ENCODE data around the gene RUBCNL. TPM values are rescaled to one million over a fixed set of nuclear protein-coding genes. Genes with fewer than 3 reads are reported as not detected.

Gene RUBCNL
- total RNA-seq, 4 donors from 2014 or later, result 1.5 to 6.8 (median 2.9) TPM

DNA sequence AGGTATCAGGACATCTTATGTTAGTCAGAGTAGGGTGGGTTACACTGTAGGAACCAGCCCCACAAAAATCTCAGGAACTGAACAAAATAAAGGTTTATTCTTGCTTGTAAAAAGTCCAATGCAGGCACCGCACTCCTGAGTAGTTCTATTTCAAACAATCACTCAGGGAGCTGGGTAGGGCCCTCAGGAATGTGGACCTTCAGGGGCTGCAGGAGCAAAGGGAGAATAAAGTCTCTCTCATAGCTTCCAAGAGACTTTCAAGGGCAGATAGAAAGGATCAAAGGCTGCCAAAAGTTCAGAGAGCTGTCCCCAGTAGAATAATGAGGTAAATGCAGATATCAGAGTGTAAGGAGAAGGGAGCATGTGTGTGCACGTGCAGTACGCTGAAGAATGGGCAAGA is 49.4 kb downstream of the RUBCNL start:
- 43 to 52% methylated on average over 1 to 3 of the region's 3 CpGs for WGBS, 2 donors (ENCODE audit: low coverage in 1 of 2)
- H3K4me3 ChIP-seq, result no peak overlapping the region
- TF ChIP-seq POLR2AphosphoS5 (IDR thresholded peaks at IDR 0.05) (no peak), EP300 (IDR thresholded peaks at IDR 0.05) (no peak), POLR2A (IDR thresholded peaks at IDR 0.05) (no peak)
- TF ChIP-seq, protein P1, sequence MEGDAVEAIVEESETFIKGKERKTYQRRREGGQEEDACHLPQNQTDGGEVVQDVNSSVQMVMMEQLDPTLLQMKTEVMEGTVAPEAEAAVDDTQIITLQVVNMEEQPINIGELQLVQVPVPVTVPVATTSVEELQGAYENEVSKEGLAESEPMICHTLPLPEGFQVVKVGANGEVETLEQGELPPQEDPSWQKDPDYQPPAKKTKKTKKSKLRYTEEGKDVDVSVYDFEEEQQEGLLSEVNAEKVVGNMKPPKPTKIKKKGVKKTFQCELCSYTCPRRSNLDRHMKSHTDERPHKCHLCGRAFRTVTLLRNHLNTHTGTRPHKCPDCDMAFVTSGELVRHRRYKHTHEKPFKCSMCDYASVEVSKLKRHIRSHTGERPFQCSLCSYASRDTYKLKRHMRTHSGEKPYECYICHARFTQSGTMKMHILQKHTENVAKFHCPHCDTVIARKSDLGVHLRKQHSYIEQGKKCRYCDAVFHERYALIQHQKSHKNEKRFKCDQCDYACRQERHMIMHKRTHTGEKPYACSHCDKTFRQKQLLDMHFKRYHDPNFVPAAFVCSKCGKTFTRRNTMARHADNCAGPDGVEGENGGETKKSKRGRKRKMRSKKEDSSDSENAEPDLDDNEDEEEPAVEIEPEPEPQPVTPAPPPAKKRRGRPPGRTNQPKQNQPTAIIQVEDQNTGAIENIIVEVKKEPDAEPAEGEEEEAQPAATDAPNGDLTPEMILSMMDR (IDR thresholded peaks at IDR 0.05), result no peak

DNA sequence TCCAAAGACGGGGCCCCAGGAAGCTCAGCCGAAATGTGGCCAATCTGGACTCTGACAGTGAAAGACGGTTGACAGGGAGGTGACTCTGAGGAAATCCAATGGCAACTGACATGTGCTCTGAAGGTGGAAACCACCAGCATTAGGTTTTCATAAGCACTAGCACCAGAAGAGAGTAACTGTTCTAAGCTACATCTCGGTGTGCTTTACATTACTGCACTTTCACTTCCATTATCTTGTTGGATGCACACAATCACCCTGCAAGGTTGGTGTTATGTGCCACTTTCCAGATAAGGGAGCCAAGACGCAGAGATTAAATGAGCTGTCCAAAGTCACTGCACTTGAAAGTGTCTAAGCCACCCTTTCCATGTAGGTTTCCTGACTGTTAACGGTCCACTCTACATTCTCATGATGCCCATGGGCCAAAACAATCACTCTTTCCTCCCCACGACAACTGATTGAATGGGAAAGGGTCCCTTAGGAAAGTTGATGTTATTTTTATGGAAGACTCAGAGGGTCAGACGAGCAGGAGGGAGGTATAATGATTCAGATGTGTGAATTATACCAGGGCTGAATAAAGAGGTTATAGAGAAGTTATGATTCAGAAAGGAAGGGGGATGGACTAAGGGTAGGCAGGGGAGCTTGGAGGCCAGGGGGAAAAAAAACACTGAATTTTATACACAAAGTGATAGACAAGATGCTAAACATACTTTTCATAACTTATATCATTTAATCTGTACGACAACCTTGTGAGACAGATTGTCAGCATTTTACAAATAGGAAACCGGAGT is 52.8 kb downstream of the RUBCNL start:
- 70 to 85% methylated on average over 5 to 8 of the region's 10 CpGs for WGBS, 2 donors (ENCODE audit: low coverage in 1 of 2)

More for the DNA sequence above, 49.4 kb downstream of the RUBCNL start:
- peaks cover 0 to 8% (median 0%) of the 10 kb centered on the region in 3 donors for H3K9me3 ChIP-seq
- no peaks in the 10 kb centered on the region for H3K27me3 ChIP-seq
- no peaks in the 10 kb centered on the region for H3K36me3 ChIP-seq
- no peak overlapping the region for H3K27ac ChIP-seq
- no peaks in the 10 kb centered on the region for H3K4me1 ChIP-seq
- ATAC-seq, result no peak

DNA sequence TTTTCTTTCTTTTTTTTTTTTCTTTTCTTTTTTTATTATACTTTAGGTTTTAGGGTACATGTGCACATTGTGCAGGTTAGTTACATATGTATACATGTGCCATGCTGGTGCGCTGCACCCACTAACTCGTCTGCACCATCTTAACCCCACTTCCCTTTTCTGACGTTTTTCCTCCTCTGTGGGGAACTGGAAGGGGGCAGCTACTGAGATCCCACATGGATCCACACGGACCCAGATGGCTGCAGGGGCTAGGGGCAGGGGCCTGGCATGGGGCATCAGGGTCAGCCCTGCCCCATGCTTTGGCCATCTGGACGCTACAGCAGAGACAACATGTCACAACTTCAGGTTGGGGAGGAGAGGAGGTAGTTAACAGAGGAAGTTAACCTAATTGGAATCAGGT is 54.3 kb downstream of the RUBCNL start:
- WGBS, 2 donors (ENCODE audit: low coverage in 1 of 2), result 49 to 56% methylated on average over 3 to 4 of the region's 5 CpGs
- TF ChIP-seq EP300 (IDR thresholded peaks at IDR 0.05) (no peak), POLR2A (IDR thresholded peaks at IDR 0.05) (no peak), POLR2AphosphoS5 (IDR thresholded peaks at IDR 0.05) (no peak)
- TF ChIP-seq, protein P1 (IDR thresholded peaks at IDR 0.05), result no peak
- H3K9me3 ChIP-seq, result peaks cover 0 to 8% (median 0%) of the 10 kb centered on the region in 3 donors
- ATAC-seq, result no peak
- no peaks in the 10 kb centered on the region for H3K36me3 ChIP-seq
- H3K4me1 ChIP-seq, result no peaks in the 10 kb centered on the region
- no peak overlapping the region for H3K4me3 ChIP-seq
- no peaks in the 10 kb centered on the region for H3K27me3 ChIP-seq
- no peak overlapping the region for H3K27ac ChIP-seq

More for the DNA sequence above, 52.8 kb downstream of the RUBCNL start:
- Histone ChIP-seq H3K4me3 (no peak overlapping the region), H3K27ac (no peak overlapping the region), H3K4me1 (no peaks in the 10 kb centered on the region), H3K27me3 (no peaks in the 10 kb centered on the region), H3K9me3 (peaks cover 0 to 8% (median 0%) of the 10 kb centered on the region in 3 donors), H3K36me3 (no peaks in the 10 kb centered on the region)
- no peak for TF ChIP-seq EP300 (IDR thresholded peaks at IDR 0.05)
- no peak for ATAC-seq

DNA sequence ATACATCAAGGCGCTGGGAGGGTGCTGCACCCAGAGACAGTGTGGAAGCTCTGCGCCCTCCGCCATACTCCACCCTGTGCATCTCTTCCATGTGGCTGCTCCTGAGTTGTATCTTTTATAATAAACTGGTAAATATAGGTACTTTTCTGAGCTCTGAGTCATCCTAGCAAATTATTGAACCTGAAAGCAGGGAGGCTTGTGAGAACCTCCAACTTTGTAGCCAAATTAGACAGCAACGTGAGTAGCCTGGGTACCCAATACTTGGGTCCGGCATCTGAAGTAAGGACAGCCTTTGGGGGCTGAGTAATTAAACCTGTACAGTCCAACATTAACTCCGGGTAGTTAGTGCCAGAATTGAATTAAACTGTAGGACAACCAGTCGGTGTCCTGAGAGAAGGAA is 57.4 kb downstream of the RUBCNL start:
- Histone ChIP-seq H3K4me1 (no peaks in the 10 kb centered on the region), H3K27me3 (no peaks in the 10 kb centered on the region), H3K4me3 (no peak overlapping the region), H3K27ac (no peak overlapping the region), H3K36me3 (no peaks in the 10 kb centered on the region), H3K9me3 (no peaks in the 10 kb centered on the region)
- ATAC-seq, result no peak
- TF ChIP-seq EP300 (IDR thresholded peaks at IDR 0.05), result no peak
- TF ChIP-seq POLR2A (IDR thresholded peaks at IDR 0.05), result no peak
- TF ChIP-seq, protein P1 (IDR thresholded peaks at IDR 0.05), result no peak
- TF ChIP-seq POLR2AphosphoS5 (IDR thresholded peaks at IDR 0.05), result no peak
- 78 to 90% methylated on average over 5 to 7 of the region's 7 CpGs for WGBS, 2 donors (ENCODE audit: low coverage in 1 of 2)

DNA sequence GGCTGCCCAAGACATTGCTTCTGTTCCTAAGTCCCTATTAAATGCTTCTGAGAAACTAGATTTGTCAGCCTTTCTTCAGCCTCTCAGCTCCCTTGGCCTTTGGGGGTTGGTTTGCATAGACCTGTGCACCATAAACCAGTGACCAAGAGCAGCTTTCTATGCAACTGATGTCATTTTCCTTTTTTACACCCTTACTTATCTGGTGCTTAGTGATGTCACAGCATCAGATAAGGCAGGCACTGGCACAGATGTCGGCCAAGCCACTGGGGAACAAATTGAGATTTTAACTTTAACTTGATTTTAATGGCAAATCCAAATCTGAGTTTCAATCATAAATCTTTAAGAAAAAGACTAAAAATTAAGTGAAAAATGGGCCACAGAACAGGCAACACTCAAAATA is 59.8 kb downstream of the RUBCNL start:
- H3K27me3 ChIP-seq, result no peaks in the 10 kb centered on the region
- TF ChIP-seq POLR2A (IDR thresholded peaks at IDR 0.05), result no peak
- no peak for TF ChIP-seq EP300 (IDR thresholded peaks at IDR 0.05)
- no peak for TF ChIP-seq POLR2AphosphoS5 (IDR thresholded peaks at IDR 0.05)
- TF ChIP-seq, protein P1 (IDR thresholded peaks at IDR 0.05), result no peak
- H3K27ac ChIP-seq, result no peak overlapping the region
- WGBS, 2 donors (ENCODE audit: low coverage in 1 of 2), result 55 to 75% methylated on average over 1 of the region's 1 CpG
- no peaks in the 10 kb centered on the region for H3K9me3 ChIP-seq
- H3K36me3 ChIP-seq, result no peaks in the 10 kb centered on the region
- H3K4me3 ChIP-seq, result no peak overlapping the region
- no peaks in the 10 kb centered on the region for H3K4me1 ChIP-seq
- no peak for ATAC-seq

Measured in gastroesophageal sphincter (tissue), 4 donors.